GM18870 (cell line): ENCODE results near the gene C1QTNF4.

ENCODE experiments used
- ATAC-seq: cut with Tn5 transposase; IDR thresholded peaks from one replicate; pipeline ENCODE4 v1.9.1; 2021; ENCODE audit warnings: moderate library complexity; ENCODE audit not compliant: unreplicated experiment

C1QTNF4 gene

DNA sequence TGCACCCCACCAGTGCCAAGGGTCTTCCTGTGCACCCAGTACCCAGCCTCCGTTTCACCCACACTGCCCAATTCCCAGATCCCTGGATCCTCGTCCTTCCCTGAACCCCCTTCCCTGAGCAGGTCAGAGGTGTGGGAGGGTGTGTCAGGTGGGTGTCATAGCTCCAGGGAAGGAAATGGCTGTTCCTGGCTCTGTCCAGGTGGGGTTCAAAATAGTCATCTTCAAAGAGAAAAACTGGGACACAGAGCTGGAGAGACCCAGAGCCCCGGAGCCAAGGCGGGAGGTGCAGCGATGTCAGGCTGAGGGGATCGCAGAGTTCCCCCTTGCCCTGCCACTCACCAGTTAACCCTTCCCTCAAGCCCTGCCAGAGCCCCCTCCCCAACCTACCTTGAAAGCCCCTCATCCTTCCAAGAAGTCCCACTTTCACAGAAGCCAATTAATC lies 698 bp downstream of the C1QTNF4 start:
- ATAC-seq = no peak

DNA sequence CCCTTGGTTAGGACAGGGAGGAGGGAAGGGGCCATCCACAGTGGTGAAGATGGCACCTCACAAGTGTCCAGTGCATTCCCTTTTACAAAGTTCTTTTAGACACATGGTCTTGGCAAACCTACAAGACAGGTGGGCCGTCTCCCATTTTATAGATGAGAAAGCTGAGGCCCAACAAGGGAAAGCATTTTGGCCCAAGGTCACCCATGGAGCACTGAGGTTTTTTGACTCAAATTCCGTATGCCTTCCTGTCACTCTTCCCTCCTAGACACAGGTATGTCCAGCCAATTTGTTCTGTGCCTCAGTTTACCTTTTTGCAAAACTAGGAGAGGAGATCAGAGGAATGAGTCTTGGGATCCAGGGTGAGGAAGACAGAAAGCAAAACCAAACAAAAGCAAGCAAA lies 1.2 kb downstream of the C1QTNF4 start:
- no peak for ATAC-seq

DNA sequence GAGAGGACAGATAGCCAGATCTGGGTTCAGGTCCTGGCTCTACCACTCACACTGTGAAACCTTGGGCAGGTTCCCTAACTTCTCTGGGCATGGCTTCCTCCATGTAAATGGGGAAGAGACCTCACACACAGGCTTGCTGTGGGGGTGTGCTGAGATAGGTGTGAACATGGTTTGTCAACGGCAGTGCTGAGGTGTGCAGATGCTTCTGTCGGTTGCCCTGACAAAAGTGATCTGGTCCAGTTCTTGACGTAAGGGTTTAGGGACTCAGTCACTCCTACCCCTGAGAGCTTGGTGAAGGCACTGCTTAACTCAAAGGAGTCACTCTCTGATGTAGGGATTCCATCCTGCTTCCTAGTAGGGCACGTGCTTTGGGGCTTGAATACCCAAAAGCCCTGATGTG lies 2.0 kb downstream of the C1QTNF4 start:
- ATAC-seq = no peak

DNA sequence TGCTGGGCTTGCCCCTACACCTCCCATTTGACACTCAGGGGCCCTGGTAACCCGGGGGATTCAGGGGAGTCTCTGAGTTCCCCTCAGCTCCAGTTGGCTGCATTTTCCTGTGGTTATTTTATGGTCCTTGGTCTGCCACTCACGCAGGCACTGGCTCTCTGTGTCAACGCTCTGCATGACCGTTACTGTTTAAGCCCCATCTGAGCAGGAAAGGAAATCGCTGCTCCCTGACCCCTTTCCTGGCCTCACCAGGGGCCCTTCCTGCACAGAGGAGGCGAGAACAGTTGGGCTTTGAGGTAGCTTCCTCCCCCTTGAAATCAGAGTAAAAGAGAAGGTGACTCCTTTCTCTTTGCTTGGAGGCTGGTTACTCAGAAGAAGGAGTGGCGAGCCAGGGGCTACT lies 2.4 kb downstream of the C1QTNF4 start:
- ATAC-seq = no peak

DNA sequence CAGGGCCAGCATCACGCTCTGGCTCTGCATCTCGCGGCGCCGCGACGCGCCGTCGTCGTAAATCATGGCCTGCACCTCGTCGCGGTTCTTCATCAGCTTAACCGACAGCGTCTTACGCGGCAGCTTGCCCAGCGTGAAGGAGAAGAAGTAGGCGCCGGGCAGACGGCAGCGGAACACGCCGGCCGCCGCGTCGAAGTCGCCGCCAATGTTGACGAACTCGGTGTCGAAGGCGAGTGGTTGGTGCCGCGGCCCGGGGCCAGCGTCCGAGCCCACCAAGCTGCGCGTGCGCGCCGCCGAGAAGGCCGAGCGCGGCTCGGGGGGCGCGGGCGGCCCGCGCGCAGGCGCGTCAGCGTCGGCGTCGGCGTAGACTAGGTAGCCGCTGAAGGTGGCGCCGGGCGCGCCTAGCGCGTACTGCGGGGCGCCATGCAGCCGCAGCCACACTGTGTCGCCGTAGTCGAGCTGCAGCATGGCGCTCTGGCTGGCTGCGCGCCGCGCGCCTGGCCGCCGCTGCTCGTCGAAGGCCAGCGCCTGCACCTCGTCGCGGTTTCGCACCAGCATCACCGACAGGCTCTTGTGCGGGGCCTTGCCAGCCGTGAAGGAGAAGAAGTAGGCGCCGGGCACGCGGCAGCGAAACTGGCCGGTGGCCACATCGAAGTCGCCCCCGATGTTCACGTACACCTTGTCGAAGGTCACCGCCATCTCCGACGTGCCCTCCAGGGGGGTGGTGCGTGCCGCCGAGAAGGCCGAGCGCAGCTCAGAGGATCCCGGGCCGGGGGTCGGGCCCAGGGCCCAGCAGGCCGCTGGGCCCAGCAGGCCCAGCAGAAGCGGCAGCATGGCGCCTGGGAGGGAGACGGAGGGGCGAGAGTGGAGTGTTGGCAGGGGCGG lies 4.0 kb downstream of the C1QTNF4 start:
- no peak for ATAC-seq

DNA sequence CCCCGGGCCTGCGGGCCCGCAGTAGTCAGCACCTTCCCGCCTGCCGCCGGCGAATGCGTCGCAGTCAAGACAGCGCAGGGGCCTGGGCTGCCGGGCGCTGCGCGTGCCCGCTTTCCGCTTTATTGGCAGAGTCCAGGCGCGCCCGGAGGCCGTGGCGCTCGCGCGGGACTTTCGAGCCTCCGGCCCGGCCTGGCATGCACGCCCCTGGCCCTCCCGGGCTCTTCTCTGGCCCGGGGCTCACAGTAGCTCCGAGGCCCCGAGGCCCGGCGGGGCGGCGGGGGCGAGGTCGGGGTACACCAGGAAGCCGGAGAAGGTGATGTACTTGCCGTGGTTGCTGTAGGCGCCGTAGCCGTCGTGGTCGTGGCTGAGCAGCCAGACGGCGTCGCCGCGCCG lies 4.6 kb downstream of the C1QTNF4 start:
- no peak for ATAC-seq

DNA sequence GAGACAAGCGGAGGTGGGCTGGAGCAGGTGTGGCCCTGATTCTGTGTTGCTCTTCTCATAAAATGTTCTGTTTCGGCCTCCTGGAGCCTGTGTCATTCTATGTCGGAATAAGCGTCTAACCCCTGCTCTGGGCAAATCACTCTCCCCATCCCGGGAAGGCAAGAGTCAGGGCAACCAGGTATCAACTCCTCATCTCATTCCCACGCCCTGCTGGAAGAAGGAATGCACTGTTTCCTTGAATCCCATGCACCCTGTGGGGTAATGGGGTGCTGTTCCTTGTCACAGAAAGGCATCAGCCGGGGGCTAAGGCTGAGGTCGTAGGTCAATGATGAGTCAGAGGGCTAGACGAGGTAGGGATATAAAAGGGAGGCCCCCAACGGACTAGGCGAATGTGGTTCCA lies 5.1 kb downstream of the C1QTNF4 start:
- ATAC-seq = no peak

DNA sequence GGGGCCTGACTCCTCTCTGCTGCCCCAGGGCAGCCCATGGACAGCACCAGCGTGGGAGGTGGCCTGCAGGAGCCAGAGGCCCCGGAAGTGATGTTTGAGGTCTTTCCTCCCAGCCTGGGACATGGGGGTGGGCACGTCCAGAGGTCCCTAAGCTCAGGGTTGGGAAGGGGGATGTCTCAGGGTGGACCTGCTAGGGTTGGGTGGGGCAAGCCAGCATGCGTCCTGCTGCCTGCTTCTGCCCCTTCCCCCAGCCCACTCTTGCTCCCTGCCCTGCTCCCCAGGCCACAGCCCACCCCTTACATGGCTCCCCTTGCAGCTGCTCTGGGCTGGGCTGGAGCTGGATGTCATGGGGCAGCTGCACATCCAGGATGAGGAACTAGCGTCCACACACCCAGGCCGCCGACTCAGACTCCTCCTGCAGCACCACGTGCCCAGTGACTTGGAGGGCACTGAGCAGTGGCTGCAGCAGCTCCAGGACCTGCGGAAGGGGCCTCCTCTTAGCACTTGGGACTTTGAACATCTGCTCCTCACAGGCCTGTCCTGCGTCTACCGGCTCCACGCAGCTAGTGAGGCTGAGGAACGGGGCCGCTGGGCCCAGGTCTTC lies 6.4 kb downstream of the C1QTNF4 start:
- no peak for ATAC-seq

DNA sequence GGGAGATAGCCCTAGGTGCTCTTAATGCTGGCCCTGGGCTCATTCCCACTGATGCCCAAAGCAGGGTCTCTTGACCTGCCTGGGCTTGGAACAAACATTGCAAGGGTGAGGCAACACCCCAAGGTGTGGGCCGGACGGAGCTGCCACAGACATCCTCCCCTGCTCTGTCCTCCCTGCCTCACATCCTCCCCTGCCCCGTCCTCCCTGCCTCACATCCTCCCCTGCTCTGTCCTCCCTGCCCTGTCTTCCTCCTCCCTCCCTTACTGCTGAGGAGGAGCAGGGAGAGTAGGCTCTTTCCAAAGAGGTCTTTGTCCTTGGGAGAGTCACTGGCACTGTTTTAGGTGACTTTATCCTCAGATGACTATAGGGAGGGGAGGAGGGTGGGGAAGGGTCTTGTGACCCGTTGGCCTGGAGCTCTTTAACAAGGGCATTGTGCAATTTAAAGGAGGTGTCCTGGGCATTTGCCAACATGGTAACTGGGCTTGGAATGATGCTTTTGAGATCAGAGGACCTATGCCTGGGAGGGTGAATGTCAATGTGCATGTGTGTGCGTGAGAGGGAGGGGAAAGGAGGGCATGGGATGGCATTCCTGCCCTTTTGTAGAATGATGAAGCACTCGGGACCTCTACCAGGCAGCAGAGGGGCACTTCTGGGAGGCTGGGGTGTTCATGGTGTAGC lies 7.0 kb downstream of the C1QTNF4 start:
- ATAC-seq = no peak

DNA sequence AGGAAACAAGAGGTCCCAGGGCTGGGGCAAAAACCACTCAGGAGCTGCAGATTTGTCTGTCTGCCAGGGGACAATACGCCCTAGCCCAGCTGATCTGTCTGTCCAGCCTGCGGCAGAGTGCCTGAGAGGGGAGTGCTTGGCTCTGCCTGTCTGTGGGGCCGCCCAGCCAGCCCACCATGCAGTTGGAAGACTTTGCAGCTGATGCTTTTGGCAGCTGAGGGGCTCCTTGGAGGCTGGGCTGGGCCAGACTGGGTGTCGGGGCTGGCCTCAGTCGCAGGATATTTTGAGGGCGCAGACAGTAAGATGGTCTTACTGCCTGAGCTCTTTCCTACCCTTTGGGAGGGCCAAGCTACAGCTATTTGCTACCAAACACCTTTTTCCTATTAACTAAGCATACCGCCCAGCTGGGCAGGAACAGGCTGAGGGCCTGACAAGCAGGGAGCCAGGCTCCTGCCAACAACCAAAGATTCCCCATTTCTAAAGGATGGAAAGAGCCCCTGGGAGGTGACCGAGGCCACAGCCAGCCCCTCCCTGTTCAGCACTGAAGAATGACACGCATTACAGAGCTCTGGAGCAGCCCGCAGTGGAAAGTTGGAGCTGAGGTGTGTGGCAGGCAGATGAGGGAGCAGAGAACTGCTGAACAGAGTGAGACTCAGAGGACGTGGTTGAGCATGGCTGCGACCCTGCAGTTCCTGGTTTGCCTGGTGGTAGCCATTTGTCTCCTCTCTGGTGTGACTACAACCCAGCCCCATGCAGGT lies 7.9 kb downstream of the C1QTNF4 start, which contains the start of gene FAM180B:
Gene FAM180B, plus strand, starts transcription at position 581 of the 758 bp plus-strand sequence. Its CDS starts 91 bp downstream, at position 672.
- no peak for ATAC-seq

DNA sequence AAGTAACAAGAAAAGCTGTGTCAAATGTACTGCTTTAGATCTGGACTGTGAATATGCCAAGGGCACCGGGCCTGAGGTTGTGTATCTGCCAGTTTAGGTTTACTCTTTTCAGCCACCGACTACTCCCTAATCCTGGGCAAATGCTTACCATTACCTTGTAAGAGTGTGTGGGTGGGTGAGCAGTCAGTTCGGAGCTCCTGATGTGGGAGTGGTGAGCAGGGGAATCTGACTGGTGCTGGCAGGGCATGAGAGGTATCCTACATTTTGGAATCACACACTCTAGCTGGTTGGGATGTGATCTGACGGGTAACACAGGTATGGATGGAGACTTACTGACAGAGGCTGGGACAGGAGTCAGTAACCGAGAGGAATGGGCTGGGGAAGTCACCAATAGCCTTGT lies 10.4 kb downstream of the C1QTNF4 start:
- no peak for ATAC-seq

DNA sequence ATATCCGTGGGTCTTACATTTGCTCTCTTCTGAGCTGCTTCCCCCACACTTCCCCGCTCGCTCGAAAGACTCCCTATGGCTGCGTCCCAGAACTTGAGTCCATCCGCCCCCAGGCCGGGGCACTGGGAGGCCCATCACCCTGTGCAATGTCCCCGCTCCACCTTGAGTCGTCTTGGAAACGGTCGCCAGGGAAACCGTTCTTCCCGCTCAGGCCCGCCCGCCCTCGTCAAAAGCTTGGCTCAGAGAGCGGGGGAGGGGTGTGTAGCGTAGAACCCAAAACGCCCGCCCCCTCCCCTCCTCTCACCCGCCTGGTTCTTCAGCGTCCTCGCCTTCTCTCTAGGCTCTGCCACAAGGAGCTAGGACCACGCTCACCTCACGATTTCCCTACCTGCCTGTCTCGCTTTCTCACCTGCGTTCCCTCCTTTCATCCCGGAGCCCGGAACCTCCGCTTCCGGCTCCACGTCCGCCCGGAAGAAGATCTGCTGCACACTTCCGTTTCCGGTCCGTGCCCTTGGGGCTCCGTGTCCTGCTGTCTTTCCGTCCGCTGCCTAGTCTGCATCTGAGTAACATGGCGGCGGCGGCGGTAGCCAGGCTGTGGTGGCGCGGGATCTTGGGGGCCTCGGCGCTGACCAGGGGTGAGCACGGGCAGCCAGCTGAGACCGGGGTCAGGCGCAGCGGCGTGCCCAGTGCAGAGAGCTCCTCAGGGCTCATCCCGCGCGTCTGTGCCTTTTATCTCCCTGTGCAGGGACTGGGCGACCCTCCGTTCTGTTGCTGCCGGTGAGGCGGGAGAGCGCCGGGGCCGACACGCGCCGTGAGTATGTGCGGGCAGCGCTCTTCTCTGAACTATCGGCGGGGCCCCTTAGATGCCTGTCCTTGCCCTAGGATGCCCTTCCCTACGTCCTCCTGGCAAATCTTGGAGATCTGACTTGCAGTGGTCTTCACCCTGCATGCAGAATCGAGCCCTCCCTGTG lies 15.4 kb downstream of the C1QTNF4 start, which contains the start of the genes KBTBD4 and NDUFS3:
Gene KBTBD4, minus strand, starts transcription at position 447 of the 971 bp plus-strand sequence. Its CDS starts 19 bp downstream, at position 428.
Gene NDUFS3, plus strand, starts transcription at position 551 of the 971 bp plus-strand sequence. Its CDS starts 18 bp downstream, at position 569.
- peak; percentile 87 for ATAC-seq

DNA sequence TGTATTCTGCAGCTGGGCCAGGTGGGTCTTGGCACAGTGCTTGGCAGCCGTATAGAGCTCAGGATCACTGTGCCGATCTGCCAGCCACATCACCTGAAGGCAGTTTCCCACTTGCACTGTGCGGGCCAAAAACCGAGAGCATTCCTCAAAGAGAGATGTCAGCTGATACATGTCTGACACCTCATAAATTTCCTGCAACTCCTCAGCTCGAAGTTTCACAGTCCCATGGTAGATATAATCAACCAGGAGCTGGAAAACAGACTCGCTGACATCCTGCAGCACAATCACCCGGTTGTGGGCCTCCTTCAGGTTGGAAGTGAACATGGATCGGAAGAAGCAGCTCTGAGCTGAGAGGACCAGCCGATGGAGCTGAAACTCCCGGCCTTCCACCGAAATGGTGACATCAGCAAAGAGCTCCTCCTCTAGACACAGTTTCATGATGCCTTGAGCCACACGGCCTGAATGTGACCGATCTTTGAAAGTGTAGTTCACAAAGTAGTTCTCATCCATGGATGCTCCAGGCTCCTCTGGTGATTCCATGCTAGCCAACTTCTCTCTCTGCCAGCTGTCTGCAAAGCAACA lies 16.7 kb downstream of the C1QTNF4 start:
- ATAC-seq = no peak

DNA sequence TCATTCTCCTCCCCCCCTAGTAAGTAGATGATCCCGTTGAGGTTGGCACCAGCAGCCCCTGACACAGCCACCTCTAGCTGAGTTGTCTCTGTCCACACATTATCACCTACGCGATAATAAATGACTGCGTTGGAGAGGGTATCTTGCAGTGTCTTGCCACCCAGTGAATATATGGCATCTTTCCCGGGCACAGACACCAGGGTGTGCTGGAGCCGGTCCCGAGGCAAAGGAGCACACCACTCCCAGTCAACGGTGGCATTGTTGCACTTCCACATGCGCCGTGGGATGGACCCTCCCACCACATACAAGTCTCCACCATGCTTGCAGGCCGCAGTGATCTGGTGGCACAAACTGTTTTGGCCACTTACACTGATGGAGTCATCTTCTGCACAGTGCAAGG lies 20.9 kb downstream of the C1QTNF4 start:
- no peak for ATAC-seq

DNA sequence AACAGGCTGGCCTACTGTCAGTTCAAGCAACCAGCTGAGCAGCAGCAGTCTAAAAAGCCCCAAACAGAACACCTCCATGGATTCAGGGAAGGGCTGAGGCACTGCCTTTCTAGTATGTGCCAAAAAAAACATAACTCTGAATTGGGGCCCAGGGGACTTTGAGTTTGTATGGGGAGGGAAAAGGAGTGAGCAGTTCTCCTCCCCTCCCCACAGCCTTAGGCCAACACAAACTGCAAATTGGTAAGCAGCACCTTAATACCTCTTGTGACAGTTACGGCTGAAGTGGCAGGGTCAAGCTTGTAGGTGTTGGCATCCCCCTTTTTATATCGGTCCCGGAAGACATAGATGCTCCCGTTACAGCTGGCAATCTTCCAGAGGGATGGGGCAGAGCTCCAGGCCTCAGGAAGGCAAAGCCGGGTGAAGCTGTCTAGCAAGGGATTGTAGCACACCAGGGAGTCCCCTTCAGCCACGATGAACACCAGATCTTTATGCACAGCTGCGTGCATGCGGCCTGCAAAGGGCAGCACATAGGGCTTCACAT lies 21.4 kb downstream of the C1QTNF4 start:
- no peak for ATAC-seq

DNA sequence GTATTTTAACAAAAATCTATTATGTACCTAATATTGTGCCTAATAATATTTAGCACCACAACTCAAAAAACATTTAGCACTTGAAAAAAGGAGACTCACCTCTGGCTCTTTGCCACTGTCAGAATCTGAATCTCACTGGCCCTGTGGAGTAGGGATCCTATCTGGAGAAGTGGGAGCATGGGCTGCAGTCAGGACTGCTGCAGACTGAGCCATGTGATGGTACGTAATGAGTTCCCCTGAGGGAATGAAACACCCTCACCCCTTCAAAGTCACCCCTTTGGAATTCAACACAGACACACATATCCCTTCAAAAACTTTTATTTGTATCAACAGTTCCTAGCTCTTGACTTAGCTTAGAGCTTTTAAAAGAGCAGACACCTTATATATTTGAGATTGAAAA lies 22.3 kb downstream of the C1QTNF4 start:
- no peak for ATAC-seq

DNA sequence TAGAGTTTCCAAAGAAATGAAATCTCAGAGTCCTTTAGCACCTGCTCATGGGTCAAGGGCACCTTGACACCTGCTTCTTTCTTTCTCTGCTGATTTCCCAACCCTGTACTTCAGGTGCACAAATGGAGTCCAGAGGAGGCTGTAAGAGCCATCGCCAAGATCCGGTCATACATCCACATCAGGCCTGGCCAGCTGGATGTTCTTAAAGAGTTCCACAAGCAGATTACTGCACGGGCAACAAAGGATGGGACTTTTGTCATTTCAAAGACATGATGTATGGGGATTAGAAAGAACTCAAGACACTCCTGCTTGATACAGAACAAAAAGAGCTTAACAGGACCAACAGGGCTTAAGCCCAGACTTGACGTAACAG lies 22.9 kb downstream of the C1QTNF4 start:
- no peak for ATAC-seq

DNA sequence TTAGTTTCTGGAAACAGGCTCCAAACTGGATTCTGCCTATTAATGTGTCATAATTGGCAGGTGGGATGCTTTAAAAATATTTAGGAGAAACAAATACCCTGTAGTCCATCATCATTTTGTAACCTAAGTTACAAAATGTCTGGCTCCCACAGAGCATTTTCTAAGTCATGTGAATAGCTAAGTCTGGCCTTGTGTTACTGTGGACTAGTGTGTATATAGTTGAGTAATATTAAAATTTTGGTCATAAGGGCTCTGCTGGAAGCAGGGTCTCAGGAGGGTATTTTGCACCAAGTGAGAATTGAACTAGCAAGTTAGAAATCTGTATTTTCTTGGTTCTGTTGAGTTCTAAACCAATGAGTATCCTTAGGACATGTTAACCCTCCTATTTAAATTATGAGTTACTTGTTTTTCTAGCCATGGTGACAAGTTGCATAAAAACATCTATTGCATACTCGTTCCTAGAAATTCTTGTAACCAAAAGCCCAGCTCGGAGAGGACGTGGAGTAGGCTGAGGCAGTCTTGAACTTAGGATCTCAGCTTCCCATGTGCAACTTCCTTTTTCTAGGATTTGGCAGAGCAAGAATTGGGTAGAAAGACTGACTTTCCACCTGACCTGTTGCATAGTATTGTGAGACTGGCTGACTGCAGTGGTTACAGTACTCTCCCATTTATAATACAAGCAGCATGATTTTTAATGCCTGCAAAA lies 23.4 kb downstream of the C1QTNF4 start:
- ATAC-seq = no peak
